ENCODE data around the gene AP1G2.

DNA sequence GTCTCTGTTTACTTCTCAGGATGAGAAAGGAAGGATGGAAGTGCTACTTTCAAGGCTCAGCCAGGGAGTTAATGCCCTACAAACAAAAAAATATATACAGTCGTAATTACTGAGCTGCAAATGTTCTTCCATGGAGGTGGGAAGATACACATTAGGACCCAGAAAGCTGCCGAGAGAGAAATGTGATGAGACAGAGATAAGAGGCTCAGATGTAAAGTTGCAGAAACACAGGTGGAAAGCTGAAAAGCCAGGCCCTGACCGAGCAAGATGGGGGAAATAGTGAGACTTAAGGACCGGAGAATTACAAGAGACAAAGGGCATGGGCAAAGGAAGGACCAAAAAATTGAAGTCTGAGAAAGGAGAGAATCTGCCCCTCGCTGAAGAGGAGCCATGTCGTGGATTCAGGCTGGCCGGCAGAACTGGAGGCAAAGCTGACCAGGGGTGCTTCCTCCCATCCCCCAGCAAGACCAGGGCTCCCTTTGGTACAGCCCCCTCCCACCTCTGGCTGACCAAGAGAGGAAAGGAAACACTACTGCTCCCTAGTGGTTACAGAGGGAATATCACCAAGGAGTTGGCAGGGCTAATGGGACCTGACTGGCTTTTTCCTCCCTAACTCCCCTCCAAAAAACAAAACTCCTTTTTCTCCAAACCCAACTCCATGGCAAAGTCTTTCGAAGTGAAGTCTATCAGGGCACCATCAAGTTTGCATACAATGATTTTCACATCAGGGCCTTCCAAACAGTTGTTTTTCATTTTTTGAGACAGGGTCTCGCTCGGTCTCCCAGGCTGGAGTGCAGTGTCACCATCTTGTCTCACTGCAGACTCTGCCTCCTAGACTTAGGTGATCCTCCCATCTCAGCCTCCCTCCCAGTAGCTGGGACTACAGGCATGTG lies 28.1 kb downstream of the AP1G2 start:
- TF ChIP-seq CTCF (IDR thresholded peaks at IDR 0.05) (peak; percentile 45 to 80 (median 56)), POLR2A (IDR thresholded peaks at IDR 0.05) (no peak)

Data from thyroid gland (tissue), 4 donors.